GM12801 (cell line): Measurements from ENCODE around the gene VCL.

ENCODE experiments used
- CTCF ChIP-seq: IDR thresholded peaks from one replicate; pipeline ENCODE4 v1.5.1; 2011; ENCODE audit warnings: control low read depth; ENCODE audit not compliant: insufficient read length; ENCODE audit errors: extremely low read depth

The VCL gene

DNA sequence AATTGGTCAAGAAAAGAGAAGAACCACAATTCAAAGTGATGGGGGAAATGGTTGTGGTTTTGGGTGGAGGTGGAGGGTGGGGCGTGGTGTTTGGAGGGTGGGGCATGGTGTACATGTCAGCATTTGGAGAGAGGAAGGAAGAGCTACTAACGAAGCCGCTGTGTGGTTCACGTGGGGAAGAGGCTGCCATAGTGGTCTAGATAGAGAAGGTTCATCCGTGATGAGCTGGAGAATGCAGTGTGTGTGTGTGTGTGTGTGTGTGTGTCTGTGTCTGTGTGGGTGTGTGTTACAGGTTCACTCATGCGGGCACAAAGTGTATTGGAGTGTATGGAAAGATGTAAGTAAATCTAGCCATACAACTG is 6.1 kb upstream of the VCL start:
- TF ChIP-seq CTCF = no peak

DNA sequence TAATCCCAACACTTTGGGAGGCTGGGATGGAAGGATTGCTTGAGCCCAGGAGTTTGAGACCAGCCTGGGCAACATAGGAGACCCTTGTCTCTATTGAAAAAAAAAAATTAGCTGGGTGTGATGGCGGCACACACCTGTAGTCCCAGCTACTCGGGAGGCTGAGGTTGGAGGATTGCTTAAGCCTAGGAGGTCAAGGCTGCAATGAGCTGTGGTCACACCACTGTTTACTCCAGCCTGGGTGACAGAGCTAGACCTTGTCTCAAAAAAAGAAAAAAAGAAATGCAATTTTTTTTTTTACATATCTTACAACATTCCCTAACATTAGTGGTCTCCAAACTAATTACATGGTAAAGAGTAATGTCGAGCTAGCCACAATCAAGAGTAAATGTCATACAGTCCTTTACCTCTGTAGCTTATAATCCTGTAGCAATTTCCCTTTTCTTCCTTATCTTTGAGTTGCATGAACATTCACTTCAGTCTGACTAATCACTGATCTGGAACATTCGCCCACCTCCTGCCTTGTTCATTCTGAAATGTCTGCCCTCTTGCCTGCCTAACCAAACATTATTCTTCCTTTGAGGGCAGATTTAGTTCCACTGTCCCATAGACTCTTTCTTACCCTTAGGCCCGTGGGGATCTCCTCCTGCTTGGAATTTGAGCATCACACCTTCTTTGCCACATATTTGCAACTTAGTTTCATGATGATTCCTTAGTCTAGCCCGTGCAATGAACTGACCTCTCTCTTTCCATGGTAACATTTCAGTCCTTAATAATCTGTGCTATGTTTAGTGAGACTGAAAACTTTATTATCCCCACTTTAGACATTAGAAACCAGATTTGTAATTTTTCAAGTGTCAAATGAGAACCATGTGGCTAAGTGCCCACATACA is 4.8 kb upstream of the VCL start:
- TF ChIP-seq CTCF = no peak

- TF ChIP-seq CTCF = no peak
These were observed 2.9 kb upstream of the VCL start for GRCh38 chr10:73995035-73995358.

DNA sequence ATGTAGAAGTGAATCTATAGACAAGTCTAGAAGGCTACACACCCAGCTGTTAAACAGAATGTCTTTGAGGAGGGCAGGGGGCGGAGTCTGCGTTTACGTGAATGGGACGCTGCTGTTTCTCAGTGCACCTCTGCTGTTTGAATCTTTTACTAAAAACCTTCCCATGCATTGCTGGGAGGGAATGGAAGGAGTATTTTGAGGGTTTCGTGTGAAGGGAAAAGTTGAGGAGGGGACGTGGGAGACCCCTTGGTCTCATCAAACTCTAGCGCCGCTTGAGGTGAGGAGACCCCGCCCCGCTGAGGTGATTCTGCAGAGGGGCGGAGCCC is 492 bp upstream of the VCL start:
- TF ChIP-seq CTCF = no peak

GRCh38 chr10:73998623-73998928 is 660 bp downstream of the VCL start:
- no peak for TF ChIP-seq CTCF

DNA sequence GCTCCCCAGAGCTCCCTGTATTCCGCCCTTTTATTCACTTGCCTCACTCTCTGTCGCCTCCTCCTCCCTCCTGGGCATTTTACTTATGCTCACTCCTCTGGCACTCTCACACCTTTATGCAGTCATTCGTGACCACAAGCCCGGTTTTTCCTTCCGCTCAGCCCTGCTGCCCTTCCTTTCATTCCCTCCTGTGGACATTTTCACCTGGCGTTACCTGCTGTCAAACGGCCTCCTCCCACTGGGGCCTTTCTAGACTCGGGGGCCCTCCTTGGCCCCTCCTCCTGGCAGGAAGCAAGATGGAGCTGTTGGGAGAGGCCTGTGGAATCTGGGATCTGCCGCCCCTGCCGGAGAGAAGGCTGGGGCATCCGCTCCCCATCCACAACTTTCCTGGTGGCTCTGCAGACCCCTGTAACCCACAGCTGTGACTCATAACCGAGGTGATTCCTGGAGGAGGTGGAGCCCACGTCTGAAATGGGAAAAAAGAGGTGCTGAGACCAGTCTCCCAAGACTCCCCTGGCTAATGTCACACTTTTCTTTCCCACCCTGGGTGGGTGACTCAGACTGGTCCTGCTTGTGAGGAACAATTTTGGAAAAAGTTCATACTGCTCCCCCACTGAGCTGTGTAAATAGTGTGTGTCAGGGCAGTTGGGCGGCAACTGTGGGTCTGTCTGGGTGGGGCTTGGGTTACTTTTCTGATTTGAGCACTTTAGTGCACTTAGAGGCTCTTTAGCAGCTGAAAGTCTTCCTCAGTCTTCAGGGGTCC is 1.2 kb downstream of the VCL start:
- no peak for TF ChIP-seq CTCF

DNA sequence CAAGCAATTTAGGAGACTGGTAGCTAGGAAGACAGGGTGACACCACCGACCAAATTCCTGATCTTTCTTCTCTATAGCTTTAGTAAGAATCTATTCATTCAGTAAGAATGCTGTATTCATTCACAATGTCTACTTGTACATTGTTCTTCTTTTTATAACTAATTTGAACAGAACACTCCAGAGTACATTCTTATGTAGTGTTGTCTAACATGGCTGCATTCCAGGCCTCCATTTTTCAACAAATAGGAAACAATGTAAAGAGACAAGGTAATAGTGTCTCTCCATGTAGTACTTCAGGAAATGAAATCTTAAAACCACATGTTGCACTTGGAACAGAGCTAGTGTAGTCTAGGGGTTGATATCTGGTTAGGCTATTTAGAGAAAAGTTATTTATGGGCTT is 1.8 kb downstream of the VCL start:
- no peak for TF ChIP-seq CTCF
